Measurements from ENCODE around the gene CLNK.
A peak's percentile ranks its signal among the peaks of the same experiment; 100 is the strongest.
"Not testable (repeated sequence)": the region's sequence is repeated elsewhere in the genome, so short reads cannot be mapped to it uniquely, and the experiment has no call there.

Gene CLNK

GRCh38 chr4:10577508-10578426, 106.8 kb downstream of the CLNK start:
- DNase-seq (ENCODE audit: low read depth): no peak

GRCh38 chr4:10577018-10577417, 107.5 kb downstream of the CLNK start:
- DNase-seq (ENCODE audit: low read depth): no peak

DNA sequence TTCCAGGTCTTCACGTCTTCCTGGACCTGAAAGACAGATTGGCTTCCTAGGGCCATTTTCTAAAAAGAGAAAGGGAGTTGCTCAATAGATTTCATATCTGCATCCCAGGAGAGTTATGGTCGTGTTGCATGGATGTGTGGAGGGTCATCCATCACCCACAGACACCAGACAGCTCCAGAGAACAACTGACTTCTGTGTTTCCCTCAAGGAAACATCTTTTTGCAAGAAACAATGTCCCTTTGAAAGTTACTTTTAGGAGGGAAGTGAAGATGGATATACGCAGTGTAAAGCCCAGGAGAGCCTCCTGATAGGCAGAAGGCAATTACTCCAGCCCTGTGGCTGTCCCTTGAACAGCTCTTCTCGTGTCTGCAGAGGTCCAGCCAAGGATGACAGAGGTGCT, 108.3 kb downstream of the CLNK start:
- no peak for DNase-seq (ENCODE audit: low read depth)

GRCh38 chr4:10575414-10575813, 109.2 kb downstream of the CLNK start:
- no peak for DNase-seq (ENCODE audit: low read depth)

DNA sequence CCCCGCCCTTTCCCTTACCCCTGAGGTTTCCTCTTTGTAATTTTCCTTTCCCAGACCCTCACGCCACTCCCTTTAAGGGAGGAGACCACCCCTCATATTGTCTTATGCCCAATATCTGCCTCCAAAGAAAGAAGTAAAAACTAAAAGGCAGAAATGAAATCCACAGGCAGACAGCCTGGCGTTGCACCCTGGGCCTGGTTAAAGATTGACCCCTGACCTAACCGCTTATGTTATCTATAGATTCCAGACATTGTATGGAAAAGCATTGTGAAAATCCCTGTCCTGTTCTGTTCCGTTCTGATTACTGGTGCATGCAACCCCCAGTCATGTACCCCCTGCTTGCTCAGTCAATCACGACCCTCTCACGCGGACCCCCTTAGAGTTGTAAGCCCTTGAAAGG, 110.0 kb downstream of the CLNK start:
- DNase-seq (ENCODE audit: low read depth): not testable (repeated sequence)

GRCh38 chr4:10571909-10572308, 112.7 kb downstream of the CLNK start:
- DNase-seq (ENCODE audit: low read depth): no peak

DNA sequence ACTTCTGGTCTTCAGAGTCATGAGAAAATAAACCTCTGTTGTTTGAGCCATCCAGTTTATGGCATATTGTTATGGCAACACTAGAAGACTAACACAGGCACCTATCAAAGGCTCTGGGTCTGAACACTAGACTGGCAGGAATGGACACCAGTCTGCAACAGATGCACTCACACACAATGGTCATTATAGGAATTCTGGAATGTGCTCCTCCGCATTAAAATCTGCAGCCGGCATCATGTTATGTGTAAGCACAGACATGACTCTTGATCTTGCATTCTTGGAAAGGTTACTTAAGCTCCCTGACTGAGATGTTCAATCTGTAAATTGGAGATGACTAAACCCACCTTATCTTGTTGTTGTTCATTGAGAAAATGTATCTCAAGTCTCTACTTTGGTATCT, 115.1 kb downstream of the CLNK start:
- no peak for DNase-seq (ENCODE audit: low read depth)

DNA sequence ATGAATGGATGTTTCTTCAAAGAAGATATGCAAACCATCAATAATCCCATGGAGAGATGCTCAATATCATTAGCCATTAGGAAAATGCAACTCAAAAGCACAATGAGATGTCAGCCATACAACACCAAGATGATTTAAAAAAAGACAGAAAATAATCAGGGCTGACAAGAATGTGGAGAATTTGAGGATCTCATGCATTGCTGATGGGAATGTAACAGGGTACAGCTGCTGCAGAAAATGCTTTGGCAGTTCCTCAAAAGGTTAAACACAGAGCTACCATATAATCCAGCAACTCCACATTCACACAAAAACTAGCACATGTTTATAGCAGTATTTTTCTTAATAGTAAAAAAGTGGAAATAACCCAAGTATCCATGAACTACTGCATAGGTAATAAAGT, 116.8 kb downstream of the CLNK start:
- no peak for DNase-seq (ENCODE audit: low read depth)

DNA sequence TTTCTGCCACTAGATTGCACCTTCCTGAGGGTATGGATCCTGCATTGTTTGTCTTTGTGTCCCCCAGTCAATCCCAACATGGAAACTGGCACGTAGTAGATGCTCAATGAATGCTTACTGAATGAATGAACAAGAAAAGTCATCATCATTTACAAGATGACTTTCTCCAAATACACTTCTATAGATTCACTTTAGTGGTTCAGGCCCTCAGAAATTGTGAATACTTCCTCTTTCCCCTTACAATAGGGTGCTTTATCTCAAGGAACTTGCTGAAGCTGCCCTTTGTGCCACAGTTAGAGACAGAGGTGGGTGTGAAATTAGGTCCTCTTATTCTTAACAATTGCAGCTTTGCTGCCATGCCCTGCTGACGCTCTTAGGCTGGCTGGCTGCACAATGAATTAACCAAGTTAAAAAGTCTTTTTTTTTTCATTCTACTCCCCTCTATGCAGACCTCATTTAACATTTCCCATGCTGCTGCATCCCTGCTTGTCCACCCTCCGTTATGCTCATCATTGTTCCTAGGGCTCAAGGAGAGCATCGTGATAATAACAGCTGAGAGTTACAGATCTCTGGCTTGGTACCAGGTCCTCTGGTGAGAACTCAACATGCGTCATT, 119.3 kb downstream of the CLNK start:
- no peak for DNase-seq (ENCODE audit: low read depth)

DNA sequence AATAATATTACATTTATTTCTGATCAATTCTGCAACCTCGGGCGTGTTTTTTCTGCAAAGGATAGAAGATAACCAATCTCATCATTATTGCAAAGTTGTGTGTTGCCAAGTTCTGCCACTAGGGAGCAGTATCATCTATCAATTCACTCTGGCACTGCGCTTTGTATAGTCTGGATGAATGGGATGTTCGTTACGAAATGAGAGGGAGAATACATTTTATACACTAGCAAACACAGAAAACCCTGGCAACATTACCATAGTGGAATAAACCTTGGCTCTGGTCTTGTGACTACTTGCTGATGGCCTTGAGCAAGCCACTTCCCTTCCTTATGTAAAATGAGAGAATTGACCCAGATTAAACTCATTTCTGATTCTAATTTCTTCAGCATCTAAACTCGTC, 129.9 kb downstream of the CLNK start:
- peak; percentile 23 for DNase-seq (ENCODE audit: low read depth)

DNA sequence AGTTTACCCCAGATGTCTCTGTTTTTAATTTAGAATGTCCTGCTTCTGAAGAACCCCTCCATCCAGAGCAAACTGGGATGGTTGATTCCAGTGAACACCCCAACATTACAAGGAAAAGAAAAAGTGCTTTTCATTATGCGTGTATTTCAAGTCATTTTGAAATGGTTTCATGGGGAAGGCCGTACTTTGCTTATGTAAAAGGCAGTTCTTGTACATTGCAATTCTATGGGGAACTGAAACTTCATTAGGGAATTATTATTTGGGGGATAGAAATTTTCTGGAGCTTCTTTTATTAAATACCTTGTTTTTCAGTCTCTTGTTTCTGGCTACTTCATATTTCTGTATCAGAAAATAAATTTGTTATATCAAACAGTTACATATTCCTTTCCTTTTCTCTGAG, 130.4 kb downstream of the CLNK start:
- no peak for DNase-seq (ENCODE audit: low read depth)

DNA sequence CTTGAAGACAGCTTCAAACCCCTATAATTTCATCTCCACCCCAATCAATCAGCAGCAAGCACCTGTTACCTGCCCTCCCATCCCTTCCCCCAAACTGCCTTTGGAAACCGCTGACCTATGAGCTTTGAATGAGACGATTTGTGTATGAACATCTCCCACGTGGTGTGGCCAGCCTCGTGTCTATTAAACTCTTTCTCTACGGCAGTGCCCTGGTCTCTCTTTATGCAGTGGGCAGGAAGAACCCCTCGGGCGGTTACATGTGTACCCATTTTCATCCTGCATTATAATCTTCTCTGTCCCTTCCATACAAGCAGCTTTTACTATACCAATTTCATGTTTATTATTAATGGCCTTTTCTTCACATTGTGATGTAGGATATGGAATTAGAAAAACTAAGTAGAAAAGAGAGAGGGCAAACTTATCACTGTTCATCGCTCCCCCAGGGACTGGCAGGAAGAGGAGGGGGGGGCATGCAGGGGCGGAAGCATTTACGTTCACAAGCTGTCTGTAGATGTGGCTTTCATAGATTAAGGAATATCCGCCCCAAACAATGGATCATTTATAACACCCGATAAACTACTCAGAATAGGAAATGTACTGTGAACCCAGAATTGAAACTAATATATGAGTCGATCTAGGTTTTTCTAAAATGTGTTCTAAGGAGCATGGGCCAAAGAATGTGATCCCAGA, 131.8 kb downstream of the CLNK start:
- DNase-seq (ENCODE audit: low read depth): no peak

DNA sequence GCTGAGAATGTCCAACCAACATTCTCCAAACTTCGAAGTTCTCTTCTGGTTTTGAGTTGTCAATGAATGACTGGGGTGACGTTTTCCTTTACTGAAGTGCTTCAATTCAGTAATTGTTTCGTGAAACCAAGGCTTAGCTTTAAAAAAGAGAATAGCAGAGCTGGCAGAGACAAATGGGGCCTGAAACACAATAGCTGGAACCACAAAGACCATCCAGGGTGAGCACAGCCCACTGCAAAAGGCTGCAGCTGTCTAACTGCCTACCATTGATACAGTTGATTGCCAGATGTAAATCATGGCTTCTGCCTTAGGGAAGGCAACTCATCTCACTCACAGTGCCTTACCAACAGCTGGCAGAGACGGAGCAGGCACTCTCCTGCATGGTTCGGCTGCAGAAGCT, 148.7 kb downstream of the CLNK start:
- no peak for DNase-seq (ENCODE audit: low read depth)

- DNase-seq (ENCODE audit: low read depth): no peak
Measured at GRCh38 chr4:10534820-10535219, 149.7 kb downstream of the CLNK start.

DNA sequence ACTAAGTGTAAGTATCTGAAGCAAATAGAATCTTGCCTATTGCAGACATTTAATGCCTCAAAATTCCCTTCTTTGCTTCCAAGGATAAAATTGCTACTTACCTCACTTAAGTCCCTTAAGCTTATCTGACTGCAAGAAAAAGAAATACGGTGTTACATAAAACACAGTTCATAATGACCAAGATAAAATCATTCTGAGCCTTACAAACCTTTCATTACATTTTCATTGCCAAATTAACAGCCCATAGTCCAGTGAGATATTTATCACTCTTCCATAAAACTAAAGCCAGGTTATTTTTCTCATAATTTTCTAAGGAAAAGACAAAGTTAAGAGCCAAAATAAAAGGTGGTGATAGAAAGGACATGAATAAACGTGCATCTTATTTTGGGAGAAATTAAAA, 152.4 kb downstream of the CLNK start:
- DNase-seq (ENCODE audit: low read depth): no peak

DNA sequence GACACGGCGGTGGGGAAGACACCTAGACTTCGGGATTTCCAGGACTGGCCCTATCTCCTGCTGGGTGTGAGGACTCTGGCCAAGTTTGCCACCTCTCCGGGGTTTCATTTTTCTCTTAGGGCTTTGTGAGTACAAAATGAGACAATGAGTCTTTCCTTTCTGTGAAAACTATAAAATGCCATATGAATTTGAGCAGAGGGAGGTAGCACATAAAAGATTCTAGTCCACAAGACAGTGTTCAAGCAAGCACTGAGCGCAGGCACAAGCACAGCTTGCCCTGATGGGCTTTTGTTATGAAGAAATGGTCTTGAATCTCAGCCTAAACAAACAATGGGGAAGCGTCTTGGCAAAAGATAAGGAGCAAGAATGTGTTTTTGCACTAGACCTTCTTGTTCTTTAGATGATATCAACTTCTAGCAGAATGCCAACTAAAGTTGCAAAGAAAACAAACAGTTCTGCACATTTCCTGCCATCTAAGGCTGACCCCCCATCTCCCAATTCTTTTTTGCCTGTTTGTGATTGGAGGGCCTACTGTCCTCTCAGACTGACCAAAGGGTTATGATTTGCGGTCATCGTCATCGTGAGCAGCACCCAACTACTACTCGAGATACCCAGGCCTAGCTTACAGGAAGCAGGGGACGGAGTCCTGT, 154.3 kb downstream of the CLNK start:
- no peak for DNase-seq (ENCODE audit: low read depth)

DNA sequence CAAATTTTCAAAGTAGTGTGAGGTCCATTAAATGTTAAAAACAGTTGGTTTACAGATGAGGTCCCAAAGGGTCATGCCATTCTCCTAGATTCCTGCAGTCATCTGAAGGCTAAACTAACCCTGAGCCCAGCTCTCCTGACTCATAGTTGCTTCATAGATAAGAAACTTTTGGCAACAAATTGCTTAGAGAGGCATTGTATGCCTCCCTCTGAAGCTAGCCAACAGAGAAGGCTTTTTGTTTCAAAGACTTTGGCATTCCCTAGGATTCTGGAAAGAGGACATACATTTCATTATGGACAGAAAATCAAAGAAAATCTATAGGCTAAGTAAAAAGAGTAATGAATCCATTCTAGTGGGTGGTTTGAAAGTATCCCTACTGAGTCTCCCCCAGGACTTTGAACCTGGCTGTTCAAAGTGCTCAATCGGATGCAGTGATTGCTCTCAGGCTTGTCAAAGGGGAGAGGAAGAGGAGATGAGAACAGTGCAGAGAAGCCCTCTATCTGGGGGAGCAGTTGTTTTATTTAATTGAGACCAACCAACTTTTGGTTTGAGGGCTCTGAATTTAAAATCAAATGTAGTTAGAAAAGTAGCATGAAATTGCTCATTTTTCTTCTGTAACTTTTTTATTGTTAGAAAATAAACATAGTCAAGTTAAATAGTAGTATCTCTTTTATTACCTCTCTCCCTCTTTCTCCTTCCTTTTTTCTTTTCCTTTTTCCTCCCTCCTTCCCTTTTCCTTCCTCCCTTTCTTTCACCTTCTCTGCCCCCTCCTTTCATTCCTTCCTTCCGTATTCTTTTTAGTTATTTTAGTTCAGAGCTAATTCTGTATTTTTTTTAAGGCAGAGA, 155.1 kb downstream of the CLNK start:
- DNase-seq (ENCODE audit: low read depth): no peak

- no peak for DNase-seq (ENCODE audit: low read depth)
Measured at GRCh38 chr4:10527438-10527837, 157.1 kb downstream of the CLNK start.

DNA sequence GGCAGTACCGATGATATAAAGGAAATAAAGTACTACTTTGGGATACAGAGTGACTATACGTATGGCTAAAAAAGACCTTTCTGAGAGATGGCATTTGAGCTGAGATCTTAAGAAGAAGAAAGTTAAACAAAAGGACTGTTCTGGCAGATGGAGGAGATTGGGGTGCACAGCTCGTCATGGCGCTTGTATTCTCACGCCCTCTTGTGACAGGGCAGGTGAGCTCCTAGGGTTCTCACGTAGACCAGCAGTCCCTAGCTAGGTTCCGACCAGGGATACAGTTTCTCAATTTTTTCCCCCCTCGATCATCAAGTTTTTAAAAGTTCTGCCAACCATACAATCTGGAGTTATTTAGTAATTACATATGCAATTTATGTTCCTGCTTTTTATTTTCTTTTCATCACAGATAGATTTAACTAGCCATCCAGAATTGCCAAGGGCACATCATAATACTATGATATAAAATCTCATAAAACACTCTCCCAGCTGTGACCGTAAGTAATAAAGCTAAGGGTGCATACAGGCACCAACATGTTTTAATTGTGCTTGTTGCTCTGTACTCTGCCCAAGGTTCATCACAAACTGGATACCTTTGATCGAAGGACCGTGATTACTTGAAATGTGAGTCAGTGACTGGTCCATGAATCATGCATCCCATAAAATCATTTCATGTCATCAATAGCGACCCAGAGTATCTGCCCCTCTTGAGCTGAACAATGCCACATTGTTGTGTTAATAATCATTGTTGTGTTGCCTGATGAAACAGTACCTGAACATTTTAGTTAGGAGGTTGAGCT, 157.9 kb downstream of the CLNK start:
- no peak for DNase-seq (ENCODE audit: low read depth)

GRCh38 chr4:10524196-10524833, 160.3 kb downstream of the CLNK start:
- no peak for DNase-seq (ENCODE audit: low read depth)

All from activated T-cell treated with anti-CD3 and anti-CD28 coated beads for 1 hour (primary cell).